Measurements from ENCODE around the gene POLDIP2.

Gene POLDIP2

GRCh38 chr17:28317099-28317965 is 40.0 kb downstream of the POLDIP2 start:
- DNase-seq (ENCODE audit: low read depth in 2 of 2) = no peak

- DNase-seq (ENCODE audit: low read depth in 2 of 2) = no peak
Measured at GRCh38 chr17:28315846-28316705, 41.3 kb downstream of the POLDIP2 start.

GRCh38 chr17:28313841-28314240 is 43.5 kb downstream of the POLDIP2 start:
- DNase-seq (ENCODE audit: low read depth in 2 of 2) = no peak

- DNase-seq (ENCODE audit: low read depth in 2 of 2) = no peak
Measured at GRCh38 chr17:28306954-28307401, 50.3 kb downstream of the POLDIP2 start.

- no peak for DNase-seq (ENCODE audit: low read depth in 2 of 2)
Measured at GRCh38 chr17:28298449-28298848, 58.9 kb downstream of the POLDIP2 start.

Data from stimulated activated CD8-positive, alpha-beta memory T cell treated with anti-CD3 and anti-CD28 coated beads, Interleukin-15, amount 100 ng/mL, for 48 hours (primary cell).